Measurements from ENCODE around the gene HMOX1.

DNA sequence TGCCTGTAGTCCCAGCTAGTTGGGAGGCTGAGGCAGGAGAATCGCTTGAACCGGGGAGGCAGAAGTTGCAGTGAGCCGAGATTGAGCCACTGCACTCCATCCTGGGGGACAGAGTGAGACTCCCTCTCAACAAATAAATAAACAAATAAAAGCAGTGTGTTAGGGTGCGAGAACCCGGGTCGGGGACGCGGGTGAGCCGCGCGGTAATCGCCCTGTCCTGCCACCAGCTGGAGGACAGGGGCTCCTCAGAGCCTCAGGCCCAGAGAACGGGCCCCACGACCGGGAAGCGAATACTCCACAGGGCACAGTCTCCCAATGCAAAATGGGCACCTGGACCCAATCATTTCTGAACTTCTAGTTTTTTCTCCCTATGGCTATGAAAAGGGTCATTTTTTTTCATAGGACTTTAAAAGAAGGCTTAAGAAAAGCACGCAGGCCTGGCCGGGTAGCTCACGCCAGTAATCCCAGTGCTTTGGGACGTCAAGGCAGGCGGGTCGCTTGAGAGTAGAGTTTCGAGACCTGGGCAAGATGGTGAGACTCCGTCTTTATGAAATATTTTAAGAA lies 18.3 kb downstream of the HMOX1 start:
- no peak for TF ChIP-seq CTCF (IDR thresholded peaks at IDR 0.05; ENCODE audit: insufficient read depth, low read length, poor library complexity, severe bottlenecking)
- no peak for TF ChIP-seq EZH2phosphoT487 (conservative IDR thresholded peaks at IDR 0.05; ENCODE audit: low read length)
